Measurements from ENCODE around the gene TBC1D5.

TBC1D5 gene

GRCh38 chr3:17745301-17745700 lies 2.9 kb upstream of the TBC1D5 start:
- peaks cover 42% of the 10 kb centered on the region for H3K4me1 ChIP-seq (ENCODE audit: insufficient read depth, low read length, poor library complexity, severe bottlenecking)
- no peaks in the 10 kb centered on the region for H3K36me3 ChIP-seq (ENCODE audit: insufficient read depth, low read length)
- no peak overlapping the region for H3K4me2 ChIP-seq (ENCODE audit: low read depth, low read length, poor library complexity, severe bottlenecking)
- H2AFZ ChIP-seq (ENCODE audit: low read length), result no peak overlapping the region
- H3K9me3 ChIP-seq (ENCODE audit: insufficient read depth, low read depth, low read length), result no peaks in the 10 kb centered on the region
- H3K27me3 ChIP-seq (ENCODE audit: insufficient read depth, low read length, poor library complexity, severe bottlenecking), result no peaks in the 10 kb centered on the region
- no peak overlapping the region for H3K9ac ChIP-seq (ENCODE audit: low read depth, low read length, poor library complexity, severe bottlenecking)
- no peaks in the 10 kb centered on the region for H3K9me2 ChIP-seq (replicated peaks; ENCODE audit: low read depth, low read length)
- H3K4me3 ChIP-seq (ENCODE audit: low read length, poor library complexity, severe bottlenecking), result no peak overlapping the region
- H4K20me1 ChIP-seq (ENCODE audit: insufficient read depth, low read length, poor library complexity, severe bottlenecking), result peaks cover 5% of the 10 kb centered on the region
- TF ChIP-seq EZH2phosphoT487 (IDR thresholded peaks at IDR 0.05; ENCODE audit: borderline replicate concordance), result no peak
- TF ChIP-seq CTCF (conservative IDR thresholded peaks at IDR 0.05; ENCODE audit: low read length), result no peak
- no peaks in the 10 kb centered on the region; the same call in 1 of the 2 replicates for H3F3A ChIP-seq (ENCODE audit: low read depth)
- peaks cover 19% of the 10 kb centered on the region for H3K79me2 ChIP-seq (ENCODE audit: insufficient read depth, low read length)

- H3F3A ChIP-seq (ENCODE audit: low read depth), result no peaks in the 10 kb centered on the region; the same call in 1 of the 2 replicates
- no peaks in the 10 kb centered on the region for H3K27me3 ChIP-seq (ENCODE audit: insufficient read depth, low read length, poor library complexity, severe bottlenecking)
- H3K79me2 ChIP-seq (ENCODE audit: insufficient read depth, low read length), result peaks cover 25% of the 10 kb centered on the region
- no peak overlapping the region for H3K4me3 ChIP-seq (ENCODE audit: low read length, poor library complexity, severe bottlenecking)
- H3K9ac ChIP-seq (ENCODE audit: low read depth, low read length, poor library complexity, severe bottlenecking), result no peak overlapping the region
- H3K9me3 ChIP-seq (ENCODE audit: insufficient read depth, low read depth, low read length), result no peaks in the 10 kb centered on the region
- peaks cover 48% of the 10 kb centered on the region for H3K4me1 ChIP-seq (ENCODE audit: insufficient read depth, low read length, poor library complexity, severe bottlenecking)
- H3K9me2 ChIP-seq (replicated peaks; ENCODE audit: low read depth, low read length), result no peaks in the 10 kb centered on the region
- no peak overlapping the region for H3K4me2 ChIP-seq (ENCODE audit: low read depth, low read length, poor library complexity, severe bottlenecking)
- TF ChIP-seq CTCF (conservative IDR thresholded peaks at IDR 0.05; ENCODE audit: low read length), result no peak
- TF ChIP-seq EZH2phosphoT487 (IDR thresholded peaks at IDR 0.05; ENCODE audit: borderline replicate concordance), result no peak
- H4K20me1 ChIP-seq (ENCODE audit: insufficient read depth, low read length, poor library complexity, severe bottlenecking), result peaks cover 10% of the 10 kb centered on the region
- H2AFZ ChIP-seq (ENCODE audit: low read length), result no peak overlapping the region
- no peaks in the 10 kb centered on the region for H3K36me3 ChIP-seq (ENCODE audit: insufficient read depth, low read length)
Measured at GRCh38 chr3:17744693-17745092, 2.3 kb upstream of the TBC1D5 start.

DNA sequence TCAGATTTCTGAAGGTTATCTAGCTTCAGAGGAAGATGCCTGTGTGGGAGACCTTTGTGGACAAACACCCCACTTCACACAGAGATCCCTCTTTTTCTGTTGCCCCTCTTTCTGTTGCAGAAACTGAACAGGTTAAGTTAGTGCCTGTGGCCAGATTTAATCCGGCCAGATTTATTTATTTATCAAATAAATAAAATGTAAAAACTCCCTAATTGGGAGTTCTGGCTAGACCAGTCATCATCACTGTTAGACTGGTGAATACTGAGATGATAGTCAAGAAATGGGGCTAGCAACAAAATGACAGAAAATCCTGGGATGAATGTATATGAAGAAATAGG lies 1.2 kb upstream of the TBC1D5 start:
- H3K4me3 ChIP-seq (ENCODE audit: low read length, poor library complexity, severe bottlenecking), result peak overlapping the region; percentile 84

More for the DNA sequence above, 1.2 kb upstream of the TBC1D5 start:
- Histone ChIP-seq H3K4me1 (ENCODE audit: insufficient read depth, low read length, poor library complexity, severe bottlenecking) (peaks cover 50% of the 10 kb centered on the region), H2AFZ (ENCODE audit: low read length) (no peak overlapping the region), H3K9me2 (replicated peaks; ENCODE audit: low read depth, low read length) (no peaks in the 10 kb centered on the region), H3K4me2 (ENCODE audit: low read depth, low read length, poor library complexity, severe bottlenecking) (peak overlapping the region; percentile 99), H3K9me3 (ENCODE audit: insufficient read depth, low read depth, low read length) (no peaks in the 10 kb centered on the region), H3F3A (ENCODE audit: low read depth) (no peaks in the 10 kb centered on the region; the same call in 1 of the 2 replicates), H3K36me3 (ENCODE audit: insufficient read depth, low read length) (no peaks in the 10 kb centered on the region), H3K79me2 (ENCODE audit: insufficient read depth, low read length) (peaks cover 36% of the 10 kb centered on the region), H3K9ac (ENCODE audit: low read depth, low read length, poor library complexity, severe bottlenecking) (peak overlapping the region; percentile 97), H3K27me3 (ENCODE audit: insufficient read depth, low read length, poor library complexity, severe bottlenecking) (no peaks in the 10 kb centered on the region), H4K20me1 (ENCODE audit: insufficient read depth, low read length, poor library complexity, severe bottlenecking) (peaks cover 17% of the 10 kb centered on the region)
- no peak for TF ChIP-seq EZH2phosphoT487 (IDR thresholded peaks at IDR 0.05; ENCODE audit: borderline replicate concordance)
- TF ChIP-seq CTCF (conservative IDR thresholded peaks at IDR 0.05; ENCODE audit: low read length), result no peak

All from Loucy (cell line).